HEK293 (cell line): Measurements from ENCODE around the gene CDC40.

Experiments
- CTCF ChIP-seq: fragments of 450-650 bp; formaldehyde crosslinking; IDR thresholded peaks from 2 replicates; pipeline ENCODE4 v1.5.1; 2016; ENCODE audit warnings: missing biosample characterization, missing genetic modification characterization
- YY1 ChIP-seq: fragments of 450-650 bp; formaldehyde crosslinking; IDR thresholded peaks from 2 replicates; pipeline ENCODE4 v1.5.1; 2018; ENCODE audit warnings: missing biosample characterization, missing genetic modification characterization
- ZNF292 ChIP-seq: fragments of 450-650 bp; formaldehyde crosslinking; IDR thresholded peaks from 2 replicates; pipeline ENCODE4 v1.5.1; 2016; ENCODE audit warnings: low read depth, missing biosample characterization, missing genetic modification characterization, borderline replicate concordance
- ZNF558 ChIP-seq: fragments of 450-650 bp; formaldehyde crosslinking; IDR thresholded peaks from 2 replicates; pipeline ENCODE4 v1.5.1; 2016; ENCODE audit warnings: missing biosample characterization, missing genetic modification characterization

GRCh38 chr6:110250838-110251237, 70.6 kb downstream of the CDC40 start:
- TF ChIP-seq ZNF558 (tag by site-specific recombination) = no peak
- no peak for TF ChIP-seq ZNF292 (tag by site-specific recombination)
- TF ChIP-seq CTCF = no peak
- TF ChIP-seq YY1 (tag by site-specific recombination) = no peak
